Mononuclear cell (primary cell): ENCODE results near the gene TAF1D. TPM values are rescaled to one million over a fixed set of nuclear protein-coding genes. Genes with fewer than 3 reads are reported as not detected.

Source experiments
- H3K27me3 ChIP-seq: 2 replicates; pipeline ENCODE4 v1.6.0; 2011; ENCODE audit warnings: low read length, control low read depth; ENCODE audit not compliant: insufficient read depth
- H3K4me1 ChIP-seq: 2 replicates; pipeline ENCODE4 v1.5.1; 2011; ENCODE audit warnings: mild to moderate bottlenecking, low read length, control low read depth; ENCODE audit not compliant: insufficient read depth
- H3K4me3 ChIP-seq: 2 replicates; pipeline ENCODE4 v1.5.1; 2011; ENCODE audit warnings: mild to moderate bottlenecking, low read length, moderate library complexity
- H3K9me3 ChIP-seq: 2 replicates; pipeline ENCODE4 v1.5.1; 2011; ENCODE audit warnings: low read depth, mild to moderate bottlenecking, control low read depth, low read length
- total RNA-seq: library from RNA; depleted of rRNA; stranded (reverse); fragments of >200 nt; gene quantifications from one replicate; pipeline ENCODE4 v1.2.3, GENCODE V29; 2012

TAF1D gene
- total RNA-seq, 1 donor: 229 TPM

DNA sequence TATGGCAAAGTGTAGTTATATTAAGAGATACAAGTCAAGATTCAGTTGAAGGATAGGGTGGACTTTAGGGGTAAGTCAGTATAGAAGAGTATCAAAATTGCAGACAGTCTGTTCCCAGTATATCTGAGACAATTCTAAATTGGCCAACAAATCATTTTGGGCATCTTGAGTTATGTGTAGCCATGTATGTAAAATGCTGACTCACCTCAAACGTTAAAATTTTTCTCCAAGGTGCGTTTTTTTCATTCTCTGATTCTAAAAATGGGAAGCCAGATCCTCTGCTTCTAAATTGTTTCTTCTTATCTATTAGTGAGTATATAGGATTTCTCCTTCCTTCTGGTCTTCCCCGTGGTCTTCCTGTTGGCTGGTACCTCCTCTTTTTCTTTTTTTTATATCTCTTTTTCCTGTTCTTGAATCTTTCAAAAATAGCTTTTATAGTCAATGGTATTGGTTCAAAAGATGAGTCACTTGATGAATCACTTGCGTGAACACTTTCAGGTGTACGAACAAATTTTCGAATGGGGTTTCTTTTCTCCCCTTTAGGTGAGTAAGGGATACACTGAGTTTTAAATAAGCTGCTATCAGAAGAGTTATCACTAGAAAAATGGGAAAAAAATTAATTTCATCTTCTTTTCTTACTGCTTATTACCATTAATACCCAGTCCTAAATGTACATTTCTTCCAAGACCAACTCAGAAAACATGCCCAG is 3.2 kb downstream of the TAF1D start:
- Histone ChIP-seq H3K27me3 (no peaks in the 10 kb centered on the region), H3K4me3 (no peak overlapping the region), H3K4me1 (peaks cover 39% of the 10 kb centered on the region), H3K9me3 (no peaks in the 10 kb centered on the region)

DNA sequence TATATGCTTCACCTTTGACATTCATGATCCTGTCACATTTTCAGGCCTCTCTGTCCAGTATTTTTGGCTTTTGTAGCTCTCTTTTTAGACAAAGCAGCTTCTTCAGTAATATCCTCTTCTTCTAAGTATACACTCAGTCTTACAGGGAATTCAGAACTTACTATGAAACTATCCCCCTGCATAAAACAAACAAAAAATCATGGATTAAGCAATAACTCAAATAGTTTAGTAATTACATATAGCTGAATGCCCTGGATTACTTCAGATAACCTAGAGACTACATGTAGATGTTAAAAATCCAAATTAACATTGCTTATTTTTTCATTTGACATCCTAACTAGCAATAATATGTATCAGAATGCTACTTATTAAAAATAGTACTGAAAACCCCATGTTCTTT is 5.2 kb downstream of the TAF1D start:
- H3K27me3 ChIP-seq: no peaks in the 10 kb centered on the region
- no peaks in the 10 kb centered on the region for H3K9me3 ChIP-seq
- peaks cover 28% of the 10 kb centered on the region for H3K4me1 ChIP-seq
- H3K4me3 ChIP-seq: no peak overlapping the region

DNA sequence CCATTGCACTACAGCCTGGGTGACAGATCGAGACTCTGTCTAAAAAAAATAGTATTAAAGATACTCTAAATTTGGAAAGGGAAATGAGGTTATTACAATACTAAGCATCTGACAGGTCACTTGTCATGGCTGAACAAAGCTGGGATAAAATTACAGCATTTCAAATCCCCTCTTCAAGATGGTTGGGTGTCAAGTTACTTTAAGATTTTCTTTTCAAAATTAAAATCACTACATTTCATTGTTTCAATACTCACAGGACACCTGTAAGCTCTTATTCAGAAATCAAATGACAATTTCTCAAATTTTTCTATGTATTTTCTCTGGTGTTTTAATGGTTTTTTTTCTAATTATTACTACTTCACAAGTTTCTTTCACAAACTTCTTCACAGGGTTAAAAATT is 5.7 kb downstream of the TAF1D start:
- H3K27me3 ChIP-seq: no peaks in the 10 kb centered on the region
- no peaks in the 10 kb centered on the region for H3K9me3 ChIP-seq
- peaks cover 28% of the 10 kb centered on the region for H3K4me1 ChIP-seq
- no peak overlapping the region for H3K4me3 ChIP-seq

DNA sequence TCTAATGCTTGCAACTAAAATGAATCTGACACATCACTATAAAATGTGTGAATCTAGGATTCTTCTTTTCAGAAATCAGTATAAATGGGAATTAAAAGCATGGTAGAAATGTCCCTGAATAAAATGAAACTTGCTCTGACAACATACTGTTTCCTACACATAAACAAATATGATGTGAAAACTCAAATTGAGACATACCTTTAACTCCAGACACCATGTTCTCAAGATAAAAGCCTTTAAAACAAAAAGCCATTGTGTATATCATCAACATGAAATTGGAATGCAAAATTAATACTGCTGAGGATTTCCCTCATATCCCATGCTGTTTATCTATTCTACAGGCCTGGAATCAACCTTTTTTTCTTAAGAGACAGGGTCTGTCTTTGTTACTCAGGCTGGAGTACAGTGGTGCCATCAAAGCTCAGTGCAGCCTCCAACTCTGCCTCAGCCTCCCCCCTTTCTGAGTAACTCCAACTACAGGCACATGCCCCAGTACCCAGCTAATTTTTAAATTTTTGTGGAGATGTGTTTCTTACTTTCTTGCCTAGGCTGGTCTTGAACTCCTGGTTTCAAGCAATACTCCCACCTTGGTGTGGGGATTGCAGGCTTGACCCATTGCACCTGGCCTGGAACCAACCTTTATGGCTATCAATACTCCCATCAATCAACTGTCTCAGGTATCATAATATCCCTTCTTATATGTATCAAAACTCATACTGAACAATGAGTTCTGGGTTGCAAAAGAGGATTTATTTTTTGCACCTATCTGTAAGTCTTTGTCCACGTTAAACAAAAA is 6.7 kb downstream of the TAF1D start:
- no peaks in the 10 kb centered on the region for H3K9me3 ChIP-seq
- no peak overlapping the region for H3K4me3 ChIP-seq
- peaks cover 19% of the 10 kb centered on the region for H3K4me1 ChIP-seq
- H3K27me3 ChIP-seq: no peaks in the 10 kb centered on the region

DNA sequence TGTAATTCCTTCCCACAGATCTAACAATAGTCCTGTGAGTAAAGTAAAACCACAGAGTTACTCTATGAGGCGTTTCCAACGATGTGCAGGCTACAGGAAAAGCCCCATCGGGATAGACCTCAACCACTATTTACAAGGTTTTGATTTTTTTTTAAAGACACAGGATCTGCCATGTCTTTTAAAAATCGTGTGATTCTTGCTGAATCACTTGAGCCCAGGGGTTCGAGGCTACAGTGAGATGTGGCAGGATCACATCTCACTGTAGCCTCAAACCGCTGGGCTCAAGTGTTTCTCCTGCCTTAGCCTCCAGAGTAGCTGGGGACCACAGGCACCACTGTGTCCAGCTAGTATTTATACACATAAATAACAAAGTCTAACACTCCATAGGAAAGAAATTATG is 7.8 kb downstream of the TAF1D start:
- Histone ChIP-seq H3K27me3 (no peaks in the 10 kb centered on the region), H3K4me1 (peaks cover 13% of the 10 kb centered on the region), H3K4me3 (no peak overlapping the region), H3K9me3 (no peaks in the 10 kb centered on the region)

DNA sequence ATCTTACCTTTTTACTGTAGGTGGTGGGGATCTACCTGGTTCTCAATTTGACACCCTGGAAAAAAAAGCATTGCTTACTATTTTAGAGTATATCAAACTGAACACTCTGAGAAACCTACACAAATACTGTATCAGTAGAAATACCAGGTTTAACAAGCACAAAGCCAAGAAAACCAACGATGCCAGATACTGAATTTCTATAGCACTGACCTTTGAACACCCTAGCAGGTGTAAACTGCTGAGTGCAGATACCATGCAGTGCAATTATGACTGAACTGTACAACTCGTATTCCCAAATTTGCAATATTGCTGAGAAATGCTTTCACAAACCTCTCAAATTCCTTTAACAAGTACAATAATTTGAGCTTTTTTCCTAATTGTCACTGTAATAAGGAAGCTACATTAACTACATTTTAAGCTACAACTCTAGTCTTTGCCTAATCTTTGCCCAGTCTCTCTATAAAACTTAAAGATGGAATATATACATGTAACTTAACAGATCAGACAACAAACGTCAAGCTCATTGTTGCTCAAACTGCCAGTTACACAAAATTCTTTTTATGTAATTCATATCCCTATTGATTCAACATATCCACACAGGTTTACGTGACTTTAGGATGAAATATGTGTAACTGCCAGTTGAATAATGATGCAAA is 8.9 kb downstream of the TAF1D start:
- H3K4me1 ChIP-seq: peaks cover 7% of the 10 kb centered on the region
- no peaks in the 10 kb centered on the region for H3K9me3 ChIP-seq
- no peaks in the 10 kb centered on the region for H3K27me3 ChIP-seq
- no peak overlapping the region for H3K4me3 ChIP-seq

DNA sequence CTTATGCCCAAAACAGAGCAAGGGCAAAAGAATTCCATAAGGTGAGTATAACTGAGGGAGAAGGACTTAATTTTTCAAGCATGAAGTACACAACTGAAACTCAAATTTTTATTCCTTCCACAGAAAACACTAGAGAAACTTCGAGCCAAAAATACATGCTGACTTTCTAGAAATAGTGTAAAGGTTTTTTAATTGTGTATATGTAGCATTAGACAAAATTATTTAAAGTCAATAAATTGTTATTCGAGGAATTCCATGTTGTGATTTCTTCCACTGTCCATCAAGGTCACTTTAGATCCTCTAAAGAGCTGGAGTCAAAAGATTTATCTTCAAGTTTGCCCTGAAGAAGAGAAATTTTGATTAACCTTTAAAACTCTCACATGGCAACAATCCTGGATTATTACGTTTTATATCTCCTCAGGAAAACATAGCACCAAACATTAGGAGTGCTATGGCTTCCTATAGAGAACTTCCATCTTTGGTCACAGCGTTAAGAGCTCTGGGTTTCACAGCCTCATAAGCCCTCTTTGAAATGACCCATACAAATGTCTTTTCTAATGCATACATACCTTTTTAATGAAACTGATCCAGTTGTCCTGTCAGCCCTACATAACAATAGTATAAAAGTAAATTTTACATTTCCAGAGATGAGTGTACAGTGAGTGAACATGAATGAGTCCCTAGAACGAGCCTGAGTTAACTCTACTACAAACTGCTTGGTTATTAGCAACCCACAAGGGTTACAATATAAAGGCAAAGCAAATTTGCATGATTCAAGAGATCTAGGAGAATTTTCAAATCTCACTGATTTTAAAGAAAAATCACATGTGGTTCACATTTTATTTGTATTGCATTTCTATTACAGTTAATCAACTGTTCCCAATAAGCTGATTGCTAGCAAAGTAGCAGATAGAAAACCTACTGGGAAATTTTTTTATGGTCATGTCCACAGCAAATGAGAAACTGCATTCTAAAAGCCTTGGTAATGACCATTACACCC is 10.9 kb downstream of the TAF1D start:
- Histone ChIP-seq H3K27me3 (no peaks in the 10 kb centered on the region), H3K4me1 (peaks cover 7% of the 10 kb centered on the region), H3K4me3 (no peak overlapping the region), H3K9me3 (no peaks in the 10 kb centered on the region)

DNA sequence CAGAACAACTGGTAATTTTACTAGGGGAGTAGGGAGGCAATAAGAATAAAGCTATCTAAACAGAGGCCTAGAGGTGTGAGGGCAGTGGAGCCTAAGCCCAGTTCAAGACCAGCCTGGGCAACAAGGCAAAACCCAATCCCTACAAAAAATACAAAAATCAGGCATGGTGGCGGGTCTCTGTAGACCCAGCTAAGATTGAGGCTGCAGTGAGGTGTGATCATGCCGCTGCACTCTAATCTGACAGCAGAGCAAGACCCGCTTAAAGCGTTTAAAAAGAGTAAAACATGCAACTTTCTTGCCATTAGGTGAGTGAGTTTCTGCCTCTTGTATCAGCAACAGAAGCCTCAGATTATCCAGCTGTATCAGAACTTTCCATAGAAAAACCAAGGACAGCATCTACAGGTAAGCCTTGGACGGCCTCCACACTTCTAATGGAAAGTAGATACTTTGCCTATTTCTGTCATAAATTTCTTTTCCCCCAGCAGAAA is 12.1 kb downstream of the TAF1D start:
- H3K9me3 ChIP-seq: no peaks in the 10 kb centered on the region
- H3K4me1 ChIP-seq: peaks cover 3% of the 10 kb centered on the region
- H3K4me3 ChIP-seq: no peak overlapping the region
- no peaks in the 10 kb centered on the region for H3K27me3 ChIP-seq

DNA sequence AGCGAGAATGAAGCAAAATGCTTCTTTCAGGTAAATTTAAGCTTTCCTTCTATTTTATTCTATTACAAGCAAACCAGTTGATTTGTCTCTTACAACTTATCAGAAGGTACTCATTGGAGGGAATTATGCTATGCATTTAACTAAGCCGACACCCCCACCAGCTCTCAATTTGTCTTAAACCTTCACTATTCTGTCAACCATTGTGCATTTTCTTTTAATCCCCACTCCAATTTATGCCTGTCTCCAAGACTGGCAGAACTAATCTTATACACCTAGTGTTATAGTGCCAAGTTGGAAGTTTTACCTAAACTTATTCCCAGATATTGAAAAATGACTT is 12.5 kb downstream of the TAF1D start:
- H3K27me3 ChIP-seq: no peaks in the 10 kb centered on the region
- no peaks in the 10 kb centered on the region for H3K9me3 ChIP-seq
- peaks cover 3% of the 10 kb centered on the region for H3K4me1 ChIP-seq
- no peak overlapping the region for H3K4me3 ChIP-seq

DNA sequence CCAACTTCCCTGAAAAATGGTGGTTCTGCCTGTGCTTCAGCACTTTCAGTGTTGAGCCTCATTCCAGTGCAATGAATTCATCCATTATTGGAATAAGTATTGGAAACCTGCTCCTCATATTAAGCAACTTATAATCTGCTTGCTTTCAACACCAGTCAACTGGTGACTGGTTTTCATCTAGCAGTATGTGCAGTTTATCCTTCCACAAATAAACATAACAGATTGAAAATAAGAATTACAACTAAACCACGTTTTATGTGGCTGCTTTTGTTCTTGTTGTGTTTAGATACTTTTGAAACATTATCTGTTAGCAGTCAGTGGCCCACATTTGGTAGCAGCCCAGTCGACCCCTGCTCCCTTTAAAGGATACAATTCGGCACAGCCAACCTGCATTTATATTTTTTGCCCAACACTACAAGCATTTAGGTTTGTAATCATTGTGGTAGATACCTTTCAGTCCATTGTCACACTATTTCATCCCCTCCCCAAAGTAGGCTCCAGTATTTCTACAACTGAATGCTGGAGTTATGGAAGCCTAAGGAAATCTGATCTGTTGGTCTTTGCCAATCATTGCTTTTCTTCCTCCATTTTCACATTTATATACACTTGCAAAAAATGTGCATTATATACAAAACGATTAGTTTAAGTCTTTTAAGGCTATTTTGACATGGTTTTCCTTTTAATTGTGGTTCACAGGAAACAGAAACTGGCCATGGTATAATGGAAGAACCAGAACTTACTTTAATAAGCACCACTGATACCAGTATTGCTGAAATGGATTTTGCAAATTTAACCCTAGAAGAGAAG is 13.1 kb downstream of the TAF1D start:
- H3K9me3 ChIP-seq: no peaks in the 10 kb centered on the region
- no peak overlapping the region for H3K4me3 ChIP-seq
- H3K4me1 ChIP-seq: no peaks in the 10 kb centered on the region
- H3K27me3 ChIP-seq: no peaks in the 10 kb centered on the region

DNA sequence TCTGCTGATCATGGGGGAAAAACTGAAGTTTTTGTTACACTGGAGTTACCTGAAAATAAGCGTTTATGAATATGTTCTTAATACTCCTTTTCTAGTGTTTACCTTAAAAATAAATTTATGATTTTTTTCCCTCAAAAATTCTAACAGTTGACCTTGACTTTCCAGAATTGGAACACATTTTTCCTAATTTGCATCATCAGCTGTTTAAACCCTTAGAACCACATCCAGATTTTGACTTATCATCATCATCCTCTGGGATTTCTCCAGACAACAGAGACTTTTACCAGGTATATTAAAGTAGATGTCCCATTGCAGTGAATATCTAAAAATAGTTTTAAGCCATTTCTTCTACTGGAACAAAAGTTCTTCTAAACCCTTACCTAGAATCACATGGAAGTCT is 17.2 kb downstream of the TAF1D start:
- Histone ChIP-seq H3K9me3 (no peaks in the 10 kb centered on the region), H3K27me3 (no peaks in the 10 kb centered on the region), H3K4me3 (no peak overlapping the region), H3K4me1 (peaks cover 4% of the 10 kb centered on the region)

DNA sequence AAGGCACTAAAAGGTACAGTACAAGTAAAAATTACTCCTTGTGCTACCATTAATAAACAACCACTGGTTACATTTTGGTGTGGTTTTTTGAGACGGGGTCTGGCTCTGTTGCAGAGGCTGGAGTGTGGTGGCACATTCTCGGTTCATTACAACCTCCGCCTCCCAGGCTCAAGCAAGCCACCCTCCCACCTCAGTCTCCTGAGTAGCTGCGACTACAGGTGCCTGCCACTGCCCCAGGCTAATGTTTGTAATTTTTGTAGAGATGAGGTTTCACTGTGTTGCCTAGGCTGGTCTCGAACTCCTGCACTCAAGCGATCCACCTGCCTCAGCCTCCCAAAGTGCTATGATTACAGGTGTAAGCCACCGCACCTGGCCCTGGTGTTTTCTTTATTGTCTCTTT is 20.8 kb downstream of the TAF1D start:
- Histone ChIP-seq H3K4me3 (no peak overlapping the region), H3K27me3 (no peaks in the 10 kb centered on the region), H3K9me3 (no peaks in the 10 kb centered on the region), H3K4me1 (peaks cover 24% of the 10 kb centered on the region)

DNA sequence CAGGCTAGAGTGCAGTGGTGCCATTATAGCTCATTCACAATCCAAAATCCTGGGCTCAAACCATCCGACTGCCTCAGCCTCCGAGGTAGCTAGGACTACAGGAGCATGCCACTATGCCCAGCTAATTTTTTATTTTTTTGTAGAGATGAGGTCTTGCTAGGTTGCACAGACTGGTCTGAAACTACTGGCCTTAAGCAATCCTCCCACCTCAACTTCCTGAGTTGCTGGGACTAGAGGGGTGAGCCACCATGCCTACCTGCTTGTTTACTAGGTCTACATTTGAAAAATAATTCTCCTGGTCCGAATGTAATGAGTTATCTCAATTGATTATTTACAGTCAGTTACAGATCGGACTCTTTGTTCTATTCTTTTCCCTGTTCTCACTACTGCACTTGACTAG is 22.0 kb downstream of the TAF1D start:
- no peaks in the 10 kb centered on the region for H3K9me3 ChIP-seq
- H3K4me3 ChIP-seq: no peak overlapping the region
- H3K27me3 ChIP-seq: no peaks in the 10 kb centered on the region
- H3K4me1 ChIP-seq: peaks cover 24% of the 10 kb centered on the region

DNA sequence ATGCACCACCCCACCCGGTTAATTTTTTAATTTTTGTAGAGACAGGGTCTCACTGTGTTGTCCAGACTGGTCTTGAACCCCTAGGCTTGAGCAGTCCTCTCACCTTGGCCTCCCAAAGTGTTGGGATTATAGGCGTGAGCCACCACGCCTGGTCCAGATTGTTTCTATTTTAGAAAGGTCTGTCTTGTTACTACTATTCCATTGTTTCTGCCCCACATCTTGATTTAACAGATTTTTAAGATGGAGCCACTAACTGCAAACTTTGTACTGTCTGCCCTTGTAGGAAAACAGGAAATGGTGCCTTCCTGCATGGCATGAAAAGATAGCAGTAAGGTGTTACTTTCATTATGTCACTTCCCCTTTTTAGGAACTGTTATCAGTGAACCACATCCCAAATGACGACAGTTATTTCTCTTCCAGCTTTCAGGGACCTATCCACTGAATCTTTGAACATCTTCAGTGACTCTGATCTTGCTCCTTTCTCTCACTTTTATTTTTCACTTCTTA is 23.2 kb downstream of the TAF1D start:
- Histone ChIP-seq H3K9me3 (no peaks in the 10 kb centered on the region), H3K4me3 (no peak overlapping the region), H3K27me3 (no peaks in the 10 kb centered on the region), H3K4me1 (peaks cover 24% of the 10 kb centered on the region)
